ENCODE results near the gene ZSWIM6.

DNA sequence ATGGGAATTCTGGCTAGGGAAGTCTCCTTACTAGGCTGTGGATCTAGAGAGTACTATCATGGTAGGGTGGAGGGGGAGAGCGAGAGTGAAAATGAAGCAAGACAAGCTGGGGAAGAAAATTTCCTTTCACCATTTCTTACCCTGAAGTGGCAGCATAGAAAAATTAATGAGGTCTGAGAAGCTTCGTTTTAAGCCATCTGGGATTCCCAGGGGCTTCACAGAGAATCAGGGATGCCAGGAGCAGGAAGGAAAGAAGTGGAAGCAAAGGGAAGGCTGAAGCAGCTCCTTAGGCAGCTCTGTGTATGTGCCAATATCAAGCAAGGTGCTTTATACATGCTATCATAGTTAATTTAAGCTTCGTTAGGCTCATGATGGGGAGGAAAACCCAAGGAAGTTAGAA lies 169.9 kb downstream of the ZSWIM6 start:
- TF ChIP-seq, protein P1, sequence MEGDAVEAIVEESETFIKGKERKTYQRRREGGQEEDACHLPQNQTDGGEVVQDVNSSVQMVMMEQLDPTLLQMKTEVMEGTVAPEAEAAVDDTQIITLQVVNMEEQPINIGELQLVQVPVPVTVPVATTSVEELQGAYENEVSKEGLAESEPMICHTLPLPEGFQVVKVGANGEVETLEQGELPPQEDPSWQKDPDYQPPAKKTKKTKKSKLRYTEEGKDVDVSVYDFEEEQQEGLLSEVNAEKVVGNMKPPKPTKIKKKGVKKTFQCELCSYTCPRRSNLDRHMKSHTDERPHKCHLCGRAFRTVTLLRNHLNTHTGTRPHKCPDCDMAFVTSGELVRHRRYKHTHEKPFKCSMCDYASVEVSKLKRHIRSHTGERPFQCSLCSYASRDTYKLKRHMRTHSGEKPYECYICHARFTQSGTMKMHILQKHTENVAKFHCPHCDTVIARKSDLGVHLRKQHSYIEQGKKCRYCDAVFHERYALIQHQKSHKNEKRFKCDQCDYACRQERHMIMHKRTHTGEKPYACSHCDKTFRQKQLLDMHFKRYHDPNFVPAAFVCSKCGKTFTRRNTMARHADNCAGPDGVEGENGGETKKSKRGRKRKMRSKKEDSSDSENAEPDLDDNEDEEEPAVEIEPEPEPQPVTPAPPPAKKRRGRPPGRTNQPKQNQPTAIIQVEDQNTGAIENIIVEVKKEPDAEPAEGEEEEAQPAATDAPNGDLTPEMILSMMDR (conservative IDR thresholded peaks at IDR 0.05 in 1 of 2, IDR thresholded peaks at IDR 0.05 in 1 of 2; ENCODE audit: extremely low read depth in 1 of 2, insufficient read depth in 1 of 2, low read depth in 1 of 2, low read length in 2 of 2), result no peak
- TF ChIP-seq EZH2 (IDR thresholded peaks at IDR 0.05; ENCODE audit: borderline replicate concordance, low read length), result no peak

All from mammary epithelial cell (primary cell).